ENCODE measurements around the gene ERVFRD-1.

ERVFRD-1 gene

DNA sequence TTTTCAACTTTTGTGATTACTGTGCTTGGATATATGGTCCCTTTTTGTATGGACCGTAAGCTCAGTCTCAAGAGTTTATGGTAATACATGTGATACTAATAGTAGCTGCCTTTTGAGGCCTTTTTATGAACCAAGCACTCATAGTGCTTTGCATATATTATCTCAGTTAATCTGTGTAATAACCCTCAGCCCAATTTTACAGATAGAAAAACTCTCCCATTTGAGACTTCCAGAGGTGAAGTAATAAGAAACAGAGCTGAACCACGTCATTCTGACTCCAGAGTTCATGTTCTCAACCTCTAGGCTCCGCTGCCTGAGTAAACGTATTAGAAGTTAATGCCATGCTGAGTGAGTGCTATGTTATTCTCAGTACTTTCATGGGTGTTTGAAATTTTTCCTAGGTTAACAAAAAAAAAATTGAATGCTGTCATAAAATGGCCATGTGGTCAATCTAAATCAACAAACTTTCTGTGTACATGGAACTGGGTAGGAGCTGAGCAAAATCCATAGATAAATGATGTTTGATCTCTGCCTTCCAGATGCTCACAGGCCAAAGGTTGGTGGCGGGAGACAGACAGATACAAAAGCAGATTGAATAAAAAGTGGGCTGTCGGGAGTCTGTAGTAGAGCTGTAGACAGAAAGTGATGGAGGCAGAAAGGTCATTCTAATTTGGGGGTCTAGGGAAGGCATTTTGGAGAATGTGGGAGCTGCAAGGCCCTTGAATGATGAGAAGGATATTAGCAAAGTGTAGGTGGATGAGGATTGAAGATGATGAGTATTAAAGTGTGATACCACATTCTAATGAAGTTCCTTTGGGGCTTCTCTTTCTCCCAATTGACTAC is 44.8 kb downstream of the ERVFRD-1 start:
- 97% methylated on average over 5 to 6 of the region's 6 CpGs for WGBS, 2 experiments (ENCODE audit: insufficient coverage in 2 of 2)
- peaks cover 4% of the 10 kb centered on the region for H3K4me1 ChIP-seq (ENCODE audit: control insufficient read depth, insufficient read depth, low read length, poor library complexity, severe bottlenecking)
- no peak overlapping the region for H3K4me3 ChIP-seq (ENCODE audit: extremely low read depth, insufficient read depth, low read length, poor library complexity, severe bottlenecking)
- no peaks in the 10 kb centered on the region for H3K9me3 ChIP-seq (ENCODE audit: control insufficient read depth, low read length)
- no peaks in the 10 kb centered on the region for H3K36me3 ChIP-seq (ENCODE audit: control insufficient read depth, insufficient read depth, low read length)
- no peak overlapping the region for H3K27ac ChIP-seq (ENCODE audit: low read depth, low read length, severe bottlenecking)

DNA sequence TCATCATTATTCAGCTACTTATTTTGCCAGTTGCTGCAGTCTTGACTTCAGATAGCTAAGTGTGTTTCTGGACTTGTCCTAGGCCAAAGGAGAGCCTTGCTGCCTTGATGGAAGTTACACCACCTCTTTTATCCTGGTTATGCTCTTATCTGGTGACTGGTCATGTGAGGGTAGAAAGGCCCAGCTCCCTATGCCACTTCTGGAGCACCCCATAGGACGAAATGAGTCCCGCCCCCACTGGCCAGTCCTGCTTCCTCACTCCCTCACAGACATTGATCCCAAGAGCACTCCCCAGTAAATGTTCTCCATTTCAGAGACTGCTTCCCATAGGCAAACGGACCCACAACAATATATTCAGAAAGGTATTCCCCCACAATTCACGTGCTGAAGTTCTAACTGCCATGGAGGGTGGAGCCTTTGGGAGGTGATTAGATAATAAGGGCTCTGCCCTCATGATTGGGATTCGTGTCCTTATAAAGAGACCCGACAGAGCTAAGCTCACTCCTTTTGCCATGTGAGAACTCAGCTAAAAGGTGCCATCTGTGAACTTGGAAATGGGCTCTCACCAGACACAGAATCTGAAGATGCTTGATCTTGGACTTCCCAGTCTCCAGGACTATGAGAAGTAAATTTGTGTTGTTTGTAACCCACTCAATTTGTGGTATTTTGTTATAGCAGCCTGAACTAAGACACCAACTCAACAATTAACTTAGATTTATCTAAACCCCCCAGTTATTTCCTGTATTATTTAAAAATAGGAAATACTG is 45.9 kb downstream of the ERVFRD-1 start:
- Histone ChIP-seq H3K4me1 (ENCODE audit: control insufficient read depth, insufficient read depth, low read length, poor library complexity, severe bottlenecking) (peaks cover 4% of the 10 kb centered on the region), H3K9me3 (ENCODE audit: control insufficient read depth, low read length) (no peaks in the 10 kb centered on the region), H3K4me3 (ENCODE audit: extremely low read depth, insufficient read depth, low read length, poor library complexity, severe bottlenecking) (no peak overlapping the region), H3K27ac (ENCODE audit: low read depth, low read length, severe bottlenecking) (no peak overlapping the region), H3K36me3 (ENCODE audit: control insufficient read depth, insufficient read depth, low read length) (no peaks in the 10 kb centered on the region)
- 86 to 100% methylated on average over 4 to 6 of the region's 6 CpGs for WGBS, 2 experiments (ENCODE audit: insufficient coverage in 2 of 2)

DNA sequence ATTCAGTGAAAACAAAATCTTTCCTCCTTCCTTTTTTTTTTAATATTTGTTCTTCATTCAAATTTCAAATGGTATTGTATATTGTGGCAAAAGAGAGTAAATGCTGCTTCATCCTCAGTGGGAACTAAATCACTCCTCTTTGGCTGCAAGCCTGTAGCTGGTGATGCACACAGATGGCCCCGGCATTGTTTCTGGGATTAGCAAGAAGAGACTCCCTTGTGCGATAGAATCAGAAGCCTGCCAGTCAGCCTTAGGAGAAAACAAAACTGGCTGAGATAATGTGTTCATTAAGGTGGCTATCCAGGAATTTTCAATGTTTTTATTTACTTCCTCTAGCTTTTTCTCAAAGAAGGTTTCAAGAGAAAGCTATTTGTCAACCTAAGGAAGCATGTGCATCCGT is 46.7 kb downstream of the ERVFRD-1 start:
- H3K9me3 ChIP-seq (ENCODE audit: control insufficient read depth, low read length), result no peaks in the 10 kb centered on the region
- peaks cover 2% of the 10 kb centered on the region for H3K4me1 ChIP-seq (ENCODE audit: control insufficient read depth, insufficient read depth, low read length, poor library complexity, severe bottlenecking)
- WGBS, 2 experiments (ENCODE audit: insufficient coverage in 2 of 2), result 89 to 94% methylated on average over 1 to 2 of the region's 3 CpGs
- no peak overlapping the region for H3K4me3 ChIP-seq (ENCODE audit: extremely low read depth, insufficient read depth, low read length, poor library complexity, severe bottlenecking)
- H3K36me3 ChIP-seq (ENCODE audit: control insufficient read depth, insufficient read depth, low read length), result no peaks in the 10 kb centered on the region
- no peak overlapping the region for H3K27ac ChIP-seq (ENCODE audit: low read depth, low read length, severe bottlenecking)

DNA sequence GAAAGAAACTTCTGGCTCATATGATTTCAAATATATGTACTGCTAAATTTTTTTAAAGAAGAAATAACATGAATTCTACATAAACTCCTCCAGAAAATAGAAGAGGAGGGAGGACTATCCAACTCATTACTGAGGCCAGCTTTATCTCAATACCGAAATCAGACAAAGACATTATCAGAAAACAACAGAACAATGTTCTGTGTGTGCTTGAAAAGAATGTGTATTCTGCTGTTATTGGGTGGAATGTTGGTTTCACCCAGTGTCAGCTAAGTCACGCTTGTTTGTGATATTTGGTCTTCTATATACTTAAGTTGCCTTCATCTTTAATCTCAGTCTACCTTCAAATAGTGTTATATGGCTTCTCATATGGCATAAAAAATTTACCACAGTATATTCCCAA is 48.8 kb downstream of the ERVFRD-1 start:
- no CpG with 5 or more reads among the region's 2 CpGs for WGBS, 2 experiments (ENCODE audit: insufficient coverage in 2 of 2)
- Histone ChIP-seq H3K27ac (ENCODE audit: low read depth, low read length, severe bottlenecking) (no peak overlapping the region), H3K9me3 (ENCODE audit: control insufficient read depth, low read length) (no peaks in the 10 kb centered on the region), H3K36me3 (ENCODE audit: control insufficient read depth, insufficient read depth, low read length) (no peaks in the 10 kb centered on the region), H3K4me3 (ENCODE audit: extremely low read depth, insufficient read depth, low read length, poor library complexity, severe bottlenecking) (no peak overlapping the region), H3K4me1 (ENCODE audit: control insufficient read depth, insufficient read depth, low read length, poor library complexity, severe bottlenecking) (no peaks in the 10 kb centered on the region)

DNA sequence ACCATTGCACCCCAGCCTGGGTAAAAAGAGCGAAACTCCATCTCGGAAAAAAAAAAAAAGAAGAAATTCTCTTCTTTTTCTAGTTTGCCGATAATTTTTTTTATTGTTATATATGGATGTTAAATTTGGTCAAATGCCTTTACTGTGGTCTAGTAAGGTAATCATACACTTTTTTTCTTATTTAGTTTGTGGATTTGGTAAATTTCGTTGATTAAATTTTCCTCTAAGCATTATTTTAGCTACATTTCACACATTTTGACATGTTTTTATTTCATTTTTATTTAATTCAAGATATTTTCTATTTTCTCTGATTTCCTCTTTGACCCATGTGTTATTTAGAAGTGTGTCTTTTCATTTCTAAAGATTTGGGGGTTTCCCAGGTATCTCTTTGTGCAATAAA is 49.4 kb downstream of the ERVFRD-1 start:
- Histone ChIP-seq H3K9me3 (ENCODE audit: control insufficient read depth, low read length) (no peaks in the 10 kb centered on the region), H3K36me3 (ENCODE audit: control insufficient read depth, insufficient read depth, low read length) (no peaks in the 10 kb centered on the region), H3K4me3 (ENCODE audit: extremely low read depth, insufficient read depth, low read length, poor library complexity, severe bottlenecking) (no peak overlapping the region), H3K27ac (ENCODE audit: low read depth, low read length, severe bottlenecking) (no peak overlapping the region), H3K4me1 (ENCODE audit: control insufficient read depth, insufficient read depth, low read length, poor library complexity, severe bottlenecking) (no peaks in the 10 kb centered on the region)
- WGBS, 2 experiments (ENCODE audit: insufficient coverage in 2 of 2), result 80% methylated on average over 2 of the region's 4 CpGs; no CpG with 5 or more reads in 1 of the 2 experiments

DNA sequence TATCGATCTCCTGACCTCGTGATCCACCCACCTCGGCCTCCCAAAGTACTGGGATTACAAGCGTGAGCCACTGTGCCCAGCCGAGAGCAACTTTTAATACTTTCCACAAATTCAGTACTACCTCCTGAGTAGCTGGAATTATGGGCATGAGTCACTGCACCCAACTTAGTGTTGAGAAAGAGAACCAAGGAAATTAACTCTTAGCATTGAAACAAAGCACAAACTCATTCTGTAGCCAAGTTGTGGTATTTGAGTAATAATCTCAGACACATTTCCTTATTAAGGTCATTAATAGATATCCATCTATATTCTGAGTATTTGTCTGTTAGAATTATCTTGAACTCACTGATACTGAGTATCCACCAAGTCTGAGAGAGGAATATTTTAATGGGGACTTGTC is 53.1 kb downstream of the ERVFRD-1 start:
- peaks cover 18% of the 10 kb centered on the region for H3K4me1 ChIP-seq (ENCODE audit: control insufficient read depth, insufficient read depth, low read length, poor library complexity, severe bottlenecking)
- H3K27ac ChIP-seq (ENCODE audit: low read depth, low read length, severe bottlenecking), result no peak overlapping the region
- no peaks in the 10 kb centered on the region for H3K36me3 ChIP-seq (ENCODE audit: control insufficient read depth, insufficient read depth, low read length)
- H3K9me3 ChIP-seq (ENCODE audit: control insufficient read depth, low read length), result no peaks in the 10 kb centered on the region
- 93% methylated on average over 5 of the region's 5 CpGs; no CpG with 5 or more reads in 1 of the 2 experiments for WGBS, 2 experiments (ENCODE audit: insufficient coverage in 2 of 2)
- no peak overlapping the region for H3K4me3 ChIP-seq (ENCODE audit: extremely low read depth, insufficient read depth, low read length, poor library complexity, severe bottlenecking)

DNA sequence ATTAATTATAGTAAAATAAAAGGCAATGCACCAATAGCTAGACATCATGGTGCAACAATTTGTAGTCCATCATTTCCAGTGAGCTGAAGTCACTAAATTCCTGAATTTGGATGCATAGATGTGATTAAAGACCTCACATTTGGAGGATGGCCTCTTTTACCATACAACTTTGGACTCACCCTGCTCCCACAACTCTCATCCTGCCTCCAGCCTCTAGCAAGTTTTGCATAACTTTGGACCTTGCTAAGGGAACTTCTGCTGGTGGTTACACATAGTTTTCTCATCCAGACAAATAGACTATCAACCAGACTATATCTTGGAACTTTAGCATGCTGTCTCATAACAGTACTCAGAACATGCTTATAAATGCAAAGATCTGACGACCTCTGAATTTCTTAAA is 54.7 kb downstream of the ERVFRD-1 start:
- Histone ChIP-seq H3K36me3 (ENCODE audit: control insufficient read depth, insufficient read depth, low read length) (no peaks in the 10 kb centered on the region), H3K27ac (ENCODE audit: low read depth, low read length, severe bottlenecking) (no peak overlapping the region), H3K9me3 (ENCODE audit: control insufficient read depth, low read length) (no peaks in the 10 kb centered on the region), H3K4me3 (ENCODE audit: extremely low read depth, insufficient read depth, low read length, poor library complexity, severe bottlenecking) (no peak overlapping the region), H3K4me1 (ENCODE audit: control insufficient read depth, insufficient read depth, low read length, poor library complexity, severe bottlenecking) (peaks cover 19% of the 10 kb centered on the region)
- 60% methylated on average over 1 of the region's 1 CpG; no CpG with 5 or more reads in 1 of the 2 experiments for WGBS, 2 experiments (ENCODE audit: insufficient coverage in 2 of 2)

DNA sequence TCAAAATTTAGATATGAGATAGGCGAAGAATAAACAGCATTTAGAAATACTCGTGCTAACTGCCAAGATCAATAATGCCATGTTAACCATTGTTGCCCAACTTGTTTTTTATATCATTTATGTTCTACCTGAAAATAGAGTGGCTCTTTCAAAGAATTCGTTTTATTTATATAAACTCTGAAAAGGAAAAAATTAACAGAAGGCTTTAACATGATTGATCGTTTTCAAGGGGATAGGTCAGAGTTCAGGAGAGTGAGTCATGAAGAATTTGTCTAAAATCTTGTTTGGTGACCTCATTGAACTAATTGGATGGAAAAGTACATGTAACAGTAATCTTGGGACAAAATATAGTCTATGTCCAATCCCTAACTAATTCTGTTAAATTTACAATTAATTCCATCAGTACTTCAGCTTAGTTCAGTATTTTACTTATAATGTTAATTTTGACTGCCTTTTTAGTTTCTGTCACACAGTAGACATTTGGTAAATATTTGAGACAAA is 56.3 kb downstream of the ERVFRD-1 start:
- Histone ChIP-seq H3K27ac (ENCODE audit: low read depth, low read length, severe bottlenecking) (peak overlapping the region; percentile 90), H3K36me3 (ENCODE audit: control insufficient read depth, insufficient read depth, low read length) (no peaks in the 10 kb centered on the region), H3K4me1 (ENCODE audit: control insufficient read depth, insufficient read depth, low read length, poor library complexity, severe bottlenecking) (peaks cover 26% of the 10 kb centered on the region), H3K9me3 (ENCODE audit: control insufficient read depth, low read length) (no peaks in the 10 kb centered on the region), H3K4me3 (ENCODE audit: extremely low read depth, insufficient read depth, low read length, poor library complexity, severe bottlenecking) (no peak overlapping the region)
- 60 to 64% methylated on average over 1 of the region's 4 CpGs for WGBS, 2 experiments (ENCODE audit: insufficient coverage in 2 of 2)

DNA sequence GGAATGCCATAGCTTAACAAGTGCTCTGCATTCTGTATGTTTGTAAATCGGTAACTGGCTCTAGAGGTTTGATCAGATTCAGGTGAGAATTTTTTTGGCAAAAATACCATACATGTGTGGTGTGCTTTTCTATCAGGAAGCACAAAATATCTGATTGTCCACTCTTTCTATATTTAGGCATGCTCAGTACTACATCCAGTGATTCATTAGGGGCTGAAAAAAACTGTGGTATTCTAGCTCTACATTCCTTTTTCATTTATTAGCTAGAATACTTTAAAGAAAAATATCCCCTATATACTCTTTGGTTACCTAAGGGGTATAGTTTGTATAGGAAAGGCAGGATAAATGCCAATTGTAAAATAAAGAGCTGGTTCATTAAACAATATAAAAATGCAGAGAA is 56.8 kb downstream of the ERVFRD-1 start:
- Histone ChIP-seq H3K4me1 (ENCODE audit: control insufficient read depth, insufficient read depth, low read length, poor library complexity, severe bottlenecking) (peaks cover 26% of the 10 kb centered on the region), H3K4me3 (ENCODE audit: extremely low read depth, insufficient read depth, low read length, poor library complexity, severe bottlenecking) (no peak overlapping the region), H3K27ac (ENCODE audit: low read depth, low read length, severe bottlenecking) (peak overlapping the region; percentile 90), H3K9me3 (ENCODE audit: control insufficient read depth, low read length) (no peaks in the 10 kb centered on the region), H3K36me3 (ENCODE audit: control insufficient read depth, insufficient read depth, low read length) (no peaks in the 10 kb centered on the region)
- 80 to 100% methylated on average over 1 of the region's 1 CpG for WGBS, 2 experiments (ENCODE audit: insufficient coverage in 2 of 2)

DNA sequence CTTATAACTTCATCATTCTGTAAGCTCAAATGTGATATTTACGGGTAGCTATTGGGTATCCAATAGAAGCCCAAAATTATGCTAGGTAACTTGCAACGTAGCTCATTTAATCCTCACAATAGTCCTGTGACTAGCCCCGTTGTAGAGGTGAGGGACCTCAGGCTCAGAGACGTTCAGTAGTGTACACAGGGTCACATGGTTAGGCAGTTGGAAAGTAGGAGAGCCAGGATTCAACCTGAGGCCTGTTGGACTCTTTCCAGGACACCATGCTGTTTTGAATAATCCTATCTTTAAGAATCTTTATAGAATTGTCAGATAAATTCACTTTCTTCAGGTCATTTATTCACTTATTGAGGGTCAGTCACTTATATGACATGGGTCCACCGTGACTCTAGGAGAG is 58.2 kb downstream of the ERVFRD-1 start:
- no peak overlapping the region for H3K27ac ChIP-seq (ENCODE audit: low read depth, low read length, severe bottlenecking)
- no peaks in the 10 kb centered on the region for H3K9me3 ChIP-seq (ENCODE audit: control insufficient read depth, low read length)
- 89 to 100% methylated on average over 5 of the region's 5 CpGs for WGBS, 2 experiments (ENCODE audit: insufficient coverage in 2 of 2)

More for the DNA sequence above, 58.2 kb downstream of the ERVFRD-1 start:
- Histone ChIP-seq H3K36me3 (ENCODE audit: control insufficient read depth, insufficient read depth, low read length) (no peaks in the 10 kb centered on the region), H3K4me3 (ENCODE audit: extremely low read depth, insufficient read depth, low read length, poor library complexity, severe bottlenecking) (no peak overlapping the region), H3K4me1 (ENCODE audit: control insufficient read depth, insufficient read depth, low read length, poor library complexity, severe bottlenecking) (peaks cover 26% of the 10 kb centered on the region)
